ENCODE results near the gene NLGN1.

The NLGN1 gene

DNA sequence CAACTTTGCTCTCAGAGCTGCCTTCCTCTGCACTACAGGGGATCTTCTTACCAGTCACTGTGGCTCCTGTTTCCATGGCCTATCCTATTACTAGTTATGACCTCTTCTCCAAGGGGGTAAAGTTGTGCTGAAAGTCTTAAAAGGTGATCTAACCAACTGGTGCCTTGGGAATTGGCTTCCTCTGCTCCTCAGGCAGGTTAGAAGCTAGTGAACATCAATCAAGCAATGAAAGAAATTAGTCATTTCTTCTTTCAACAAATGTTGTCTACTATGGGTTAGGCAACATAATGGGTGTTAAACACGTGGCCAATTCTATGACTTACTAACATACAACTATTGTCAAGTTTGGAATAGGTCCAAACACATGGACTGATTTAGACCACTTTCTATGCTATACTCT is 890.2 kb downstream of the NLGN1 start:
- Histone ChIP-seq H3K36me3 (ENCODE audit: control insufficient read depth, insufficient read depth, low read length) (no peaks in the 10 kb centered on the region), H3K4me1 (ENCODE audit: control insufficient read depth, insufficient read depth, low read length) (peaks cover 2% of the 10 kb centered on the region; the same call in 1 of the 2 replicates), H3K9ac (ENCODE audit: low read length) (no peak overlapping the region), H3K4me3 (ENCODE audit: low read depth, low read length) (no peak overlapping the region), H3K27ac (ENCODE audit: low read depth, low read length) (no peak overlapping the region), H3K9me3 (ENCODE audit: control insufficient read depth, insufficient read depth, low read depth, low read length) (no peaks in the 10 kb centered on the region), H3K27me3 (ENCODE audit: control insufficient read depth, insufficient read depth, low read length) (no peaks in the 10 kb centered on the region)

DNA sequence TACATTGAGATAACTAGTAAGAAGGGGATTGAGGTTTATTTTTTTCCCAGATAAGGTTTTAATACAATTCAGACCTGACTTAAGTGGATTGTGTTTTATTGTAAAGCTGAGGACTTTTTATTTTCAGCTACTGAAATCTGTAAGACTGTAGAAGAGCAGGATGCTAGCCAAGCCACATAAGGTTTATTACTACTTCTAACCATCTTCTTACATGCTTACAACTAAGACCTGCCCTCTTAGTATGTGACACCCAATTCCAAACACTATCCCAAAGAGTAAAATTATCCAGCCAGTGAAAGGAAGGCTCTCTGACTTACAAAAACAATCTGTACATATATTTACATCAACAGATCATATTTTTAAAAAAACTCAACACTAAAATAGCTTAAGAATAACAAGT is 897.1 kb downstream of the NLGN1 start:
- Histone ChIP-seq H3K9ac (ENCODE audit: low read length) (no peak overlapping the region), H3K27ac (ENCODE audit: low read depth, low read length) (no peak overlapping the region), H3K4me3 (ENCODE audit: low read depth, low read length) (no peak overlapping the region), H3K9me3 (ENCODE audit: control insufficient read depth, insufficient read depth, low read depth, low read length) (no peaks in the 10 kb centered on the region), H3K36me3 (ENCODE audit: control insufficient read depth, insufficient read depth, low read length) (no peaks in the 10 kb centered on the region), H3K4me1 (ENCODE audit: control insufficient read depth, insufficient read depth, low read length) (peaks cover 5% of the 10 kb centered on the region; the same call in 1 of the 2 replicates), H3K27me3 (ENCODE audit: control insufficient read depth, insufficient read depth, low read length) (no peaks in the 10 kb centered on the region)

DNA sequence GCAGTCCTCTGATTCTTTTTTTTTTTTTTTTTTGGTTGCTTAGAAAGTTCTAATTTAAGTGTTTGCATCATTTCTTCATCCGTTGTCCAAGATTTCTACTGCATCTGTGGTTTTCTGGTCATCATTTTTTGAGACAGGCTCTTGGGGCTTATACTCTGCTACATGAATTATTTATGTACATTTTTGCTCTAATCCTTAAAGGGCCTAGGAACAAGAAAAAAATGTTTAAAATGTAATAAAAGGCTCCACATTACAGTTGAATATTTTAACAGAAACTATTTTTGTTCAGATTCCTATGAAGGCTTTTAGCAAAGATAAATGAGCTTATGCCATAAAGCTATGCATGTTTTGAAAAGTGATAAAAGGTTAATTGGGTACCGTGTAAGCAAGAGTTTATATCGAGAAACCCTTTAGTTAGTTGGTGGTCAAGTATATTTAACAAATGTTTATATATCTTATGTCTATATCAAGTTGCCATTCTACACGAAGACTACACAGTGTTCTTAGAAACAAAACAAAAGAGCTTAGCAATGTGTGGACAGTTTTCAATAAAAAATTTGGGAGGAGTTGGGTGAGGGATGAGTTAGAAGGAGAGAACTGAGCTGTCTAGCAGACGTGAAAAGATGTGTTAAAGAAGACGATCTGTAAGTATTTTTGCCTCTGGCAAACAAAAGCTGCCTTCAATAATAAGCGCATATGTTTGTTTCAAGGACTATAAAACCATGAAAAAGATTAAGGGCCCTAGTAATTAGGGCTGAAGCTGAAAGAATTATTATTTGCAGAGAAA is 898.0 kb downstream of the NLGN1 start:
- no peak overlapping the region for H3K4me3 ChIP-seq (ENCODE audit: low read depth, low read length)
- no peak overlapping the region for H3K9ac ChIP-seq (ENCODE audit: low read length)
- H3K27ac ChIP-seq (ENCODE audit: low read depth, low read length), result no peak overlapping the region
- H3K36me3 ChIP-seq (ENCODE audit: control insufficient read depth, insufficient read depth, low read length), result no peaks in the 10 kb centered on the region
- no peaks in the 10 kb centered on the region for H3K9me3 ChIP-seq (ENCODE audit: control insufficient read depth, insufficient read depth, low read depth, low read length)
- peaks cover 5% of the 10 kb centered on the region; the same call in 1 of the 2 replicates for H3K4me1 ChIP-seq (ENCODE audit: control insufficient read depth, insufficient read depth, low read length)
- no peaks in the 10 kb centered on the region for H3K27me3 ChIP-seq (ENCODE audit: control insufficient read depth, insufficient read depth, low read length)

DNA sequence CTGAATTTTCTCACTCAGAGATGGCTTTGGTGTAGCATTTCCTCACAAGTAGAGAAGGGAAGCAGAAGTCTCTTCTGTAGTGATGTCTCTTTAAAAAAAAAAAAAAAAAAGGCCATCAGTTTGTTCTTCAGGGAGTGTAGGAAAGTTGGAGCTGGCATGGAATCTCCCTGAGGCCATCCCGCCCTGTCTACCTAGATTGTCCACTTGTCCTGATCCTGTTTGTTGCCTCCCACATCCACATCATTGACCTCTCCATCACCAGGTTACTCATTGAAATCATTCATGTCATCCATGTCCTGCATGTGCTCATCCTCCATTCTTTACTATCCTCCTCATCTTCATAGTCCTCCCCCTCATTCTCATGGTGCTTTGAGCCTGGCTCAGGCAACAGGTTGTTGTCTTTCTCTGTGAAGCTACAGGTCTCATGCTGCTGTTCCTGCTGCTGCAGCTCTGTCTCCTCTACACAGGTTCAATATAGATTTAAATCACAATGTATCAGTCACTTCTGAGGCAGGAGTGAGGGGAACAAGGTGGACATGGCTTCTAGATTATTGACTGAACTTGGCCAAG is 905.3 kb downstream of the NLGN1 start:
- Histone ChIP-seq H3K27ac (ENCODE audit: low read depth, low read length) (no peak overlapping the region), H3K4me3 (ENCODE audit: low read depth, low read length) (no peak overlapping the region), H3K36me3 (ENCODE audit: control insufficient read depth, insufficient read depth, low read length) (no peaks in the 10 kb centered on the region), H3K27me3 (ENCODE audit: control insufficient read depth, insufficient read depth, low read length) (no peaks in the 10 kb centered on the region), H3K4me1 (ENCODE audit: control insufficient read depth, insufficient read depth, low read length) (peaks cover 5% of the 10 kb centered on the region; the same call in 1 of the 2 replicates), H3K9me3 (ENCODE audit: control insufficient read depth, insufficient read depth, low read depth, low read length) (no peaks in the 10 kb centered on the region), H3K9ac (ENCODE audit: low read length) (no peak overlapping the region)

DNA sequence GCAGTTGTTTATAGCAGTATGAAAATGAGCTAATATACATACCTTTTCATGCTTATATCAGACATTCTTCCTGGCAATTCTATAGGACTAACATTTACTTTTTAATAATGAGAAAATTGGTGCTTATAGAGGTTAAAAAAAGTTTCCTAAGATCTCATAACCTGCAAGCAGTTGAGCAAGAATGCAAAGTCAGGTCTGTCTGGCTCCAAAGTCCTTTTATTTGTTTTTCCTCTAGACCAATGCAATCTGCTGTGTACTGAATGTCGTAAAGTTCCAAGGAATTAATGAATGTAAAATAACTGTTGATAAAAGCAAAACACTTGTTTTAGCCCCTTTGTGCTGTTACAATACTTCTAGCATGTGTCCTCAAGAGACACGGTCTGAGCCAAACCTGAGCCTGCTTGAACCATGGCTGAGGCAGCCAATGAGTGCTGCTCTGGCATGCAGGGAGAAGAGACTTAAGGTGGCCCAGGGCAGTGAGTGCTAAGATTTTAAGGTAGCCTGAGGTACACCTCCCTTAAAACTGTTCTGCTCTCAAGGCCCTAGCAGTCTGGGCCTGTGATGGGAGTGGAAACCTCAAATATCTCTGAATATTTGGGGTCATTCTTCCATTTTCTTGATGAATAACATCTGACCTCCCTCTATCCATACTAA is 906.5 kb downstream of the NLGN1 start:
- no peaks in the 10 kb centered on the region for H3K36me3 ChIP-seq (ENCODE audit: control insufficient read depth, insufficient read depth, low read length)
- H3K9me3 ChIP-seq (ENCODE audit: control insufficient read depth, insufficient read depth, low read depth, low read length), result no peaks in the 10 kb centered on the region
- no peaks in the 10 kb centered on the region for H3K27me3 ChIP-seq (ENCODE audit: control insufficient read depth, insufficient read depth, low read length)
- H3K27ac ChIP-seq (ENCODE audit: low read depth, low read length), result no peak overlapping the region
- no peak overlapping the region for H3K4me3 ChIP-seq (ENCODE audit: low read depth, low read length)
- H3K9ac ChIP-seq (ENCODE audit: low read length), result no peak overlapping the region
- H3K4me1 ChIP-seq (ENCODE audit: control insufficient read depth, insufficient read depth, low read length), result peaks cover 5% of the 10 kb centered on the region; the same call in 1 of the 2 replicates

DNA sequence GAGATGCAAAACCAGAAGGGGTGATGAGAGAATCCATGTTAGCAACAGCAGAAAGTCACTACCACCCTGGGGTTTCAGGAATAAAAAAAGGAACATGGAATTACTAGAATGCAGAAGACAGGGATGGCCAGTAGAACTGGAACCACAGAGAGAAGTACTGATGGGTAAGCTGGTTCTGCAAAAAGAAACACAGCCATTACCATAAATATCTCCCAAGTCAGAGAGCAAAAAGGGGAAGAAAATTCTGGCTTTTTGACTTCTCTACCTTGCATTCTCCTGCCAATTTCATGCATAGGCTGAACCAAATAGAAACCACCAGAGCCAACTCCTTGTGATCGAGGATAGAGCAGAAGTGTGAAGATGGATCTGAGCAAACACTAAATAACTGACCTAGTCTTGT is 911.2 kb downstream of the NLGN1 start:
- H3K27me3 ChIP-seq (ENCODE audit: control insufficient read depth, insufficient read depth, low read length), result no peaks in the 10 kb centered on the region
- H3K4me1 ChIP-seq (ENCODE audit: control insufficient read depth, insufficient read depth, low read length), result no peaks in the 10 kb centered on the region
- no peak overlapping the region for H3K27ac ChIP-seq (ENCODE audit: low read depth, low read length)
- H3K36me3 ChIP-seq (ENCODE audit: control insufficient read depth, insufficient read depth, low read length), result no peaks in the 10 kb centered on the region
- no peak overlapping the region for H3K9ac ChIP-seq (ENCODE audit: low read length)
- H3K9me3 ChIP-seq (ENCODE audit: control insufficient read depth, insufficient read depth, low read depth, low read length), result no peaks in the 10 kb centered on the region
- no peak overlapping the region for H3K4me3 ChIP-seq (ENCODE audit: low read depth, low read length)

DNA sequence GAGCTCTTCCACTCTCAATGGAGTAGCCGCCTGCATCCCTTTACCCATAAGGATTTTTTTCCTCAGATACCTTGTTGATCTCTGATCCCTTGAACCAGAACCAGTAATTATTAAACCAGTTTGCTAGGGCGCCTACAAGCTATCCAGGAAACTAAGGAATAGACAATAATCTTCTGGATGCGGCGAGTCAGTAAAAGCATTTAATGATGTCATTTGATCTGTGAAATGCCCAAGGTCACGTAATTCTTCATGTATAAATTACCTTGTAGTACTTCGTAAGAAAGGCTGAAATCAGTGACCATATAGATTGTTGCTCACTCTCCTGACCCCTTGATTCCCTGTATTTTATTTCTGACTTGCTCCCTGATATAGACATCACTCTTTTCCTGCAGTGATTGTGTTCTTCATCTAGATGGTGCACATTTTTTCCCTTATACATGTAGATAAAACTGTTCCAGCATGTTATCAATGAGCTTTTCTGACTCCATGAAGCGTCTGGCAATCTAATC is 913.0 kb downstream of the NLGN1 start:
- H3K36me3 ChIP-seq (ENCODE audit: control insufficient read depth, insufficient read depth, low read length), result no peaks in the 10 kb centered on the region
- H3K27me3 ChIP-seq (ENCODE audit: control insufficient read depth, insufficient read depth, low read length), result no peaks in the 10 kb centered on the region
- no peaks in the 10 kb centered on the region for H3K9me3 ChIP-seq (ENCODE audit: control insufficient read depth, insufficient read depth, low read depth, low read length)
- H3K9ac ChIP-seq (ENCODE audit: low read length), result no peak overlapping the region
- H3K4me3 ChIP-seq (ENCODE audit: low read depth, low read length), result no peak overlapping the region
- H3K27ac ChIP-seq (ENCODE audit: low read depth, low read length), result no peak overlapping the region
- no peaks in the 10 kb centered on the region for H3K4me1 ChIP-seq (ENCODE audit: control insufficient read depth, insufficient read depth, low read length)

DNA sequence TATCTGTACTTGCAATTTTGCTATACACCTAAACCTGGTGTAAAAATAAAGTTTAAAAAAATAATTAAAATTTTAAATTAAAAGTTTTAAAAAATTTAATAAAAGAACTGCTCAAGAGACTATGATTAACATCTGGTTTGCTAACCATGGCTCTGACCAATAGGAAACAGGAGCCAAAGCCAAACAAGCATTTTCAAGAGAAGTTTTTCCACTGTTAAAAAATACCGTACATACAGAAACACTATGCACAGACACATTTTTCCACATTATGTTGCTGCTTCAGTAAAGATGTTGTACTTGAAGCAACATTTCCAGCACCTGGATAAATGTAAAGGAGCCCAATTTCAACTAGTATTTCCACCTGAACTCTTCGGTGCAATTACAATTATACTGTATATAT is 917.7 kb downstream of the NLGN1 start:
- Histone ChIP-seq H3K27me3 (ENCODE audit: control insufficient read depth, insufficient read depth, low read length) (no peaks in the 10 kb centered on the region), H3K4me3 (ENCODE audit: low read depth, low read length) (no peak overlapping the region), H3K9ac (ENCODE audit: low read length) (no peak overlapping the region), H3K27ac (ENCODE audit: low read depth, low read length) (no peak overlapping the region), H3K36me3 (ENCODE audit: control insufficient read depth, insufficient read depth, low read length) (no peaks in the 10 kb centered on the region), H3K9me3 (ENCODE audit: control insufficient read depth, insufficient read depth, low read depth, low read length) (peaks cover 4% of the 10 kb centered on the region; the same call in 1 of the 2 replicates), H3K4me1 (ENCODE audit: control insufficient read depth, insufficient read depth, low read length) (peaks cover 8% of the 10 kb centered on the region)

DNA sequence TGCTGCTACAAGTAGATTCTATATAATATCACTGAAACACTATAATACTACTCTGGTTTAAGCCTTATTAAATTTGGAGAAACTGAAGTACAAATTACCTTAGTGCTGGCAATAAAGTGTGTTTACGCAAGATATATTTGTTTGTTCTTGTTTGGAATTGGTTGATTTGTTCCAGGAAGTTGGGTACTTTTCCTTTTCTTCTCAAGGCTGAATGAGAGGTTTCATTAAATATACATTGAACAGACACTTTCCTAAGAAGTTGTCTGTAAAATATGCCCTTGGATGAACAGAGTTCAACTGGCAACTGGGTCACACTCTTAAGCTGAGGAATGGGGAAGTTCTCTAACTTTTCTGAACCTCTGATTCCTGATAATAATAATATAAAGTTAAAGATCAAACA is 919.5 kb downstream of the NLGN1 start:
- no peaks in the 10 kb centered on the region for H3K36me3 ChIP-seq (ENCODE audit: control insufficient read depth, insufficient read depth, low read length)
- peaks cover 19% of the 10 kb centered on the region for H3K9me3 ChIP-seq (ENCODE audit: control insufficient read depth, insufficient read depth, low read depth, low read length)
- H3K9ac ChIP-seq (ENCODE audit: low read length), result no peak overlapping the region
- peaks cover 8% of the 10 kb centered on the region for H3K4me1 ChIP-seq (ENCODE audit: control insufficient read depth, insufficient read depth, low read length)
- no peaks in the 10 kb centered on the region for H3K27me3 ChIP-seq (ENCODE audit: control insufficient read depth, insufficient read depth, low read length)
- no peak overlapping the region for H3K4me3 ChIP-seq (ENCODE audit: low read depth, low read length)
- no peak overlapping the region for H3K27ac ChIP-seq (ENCODE audit: low read depth, low read length)

DNA sequence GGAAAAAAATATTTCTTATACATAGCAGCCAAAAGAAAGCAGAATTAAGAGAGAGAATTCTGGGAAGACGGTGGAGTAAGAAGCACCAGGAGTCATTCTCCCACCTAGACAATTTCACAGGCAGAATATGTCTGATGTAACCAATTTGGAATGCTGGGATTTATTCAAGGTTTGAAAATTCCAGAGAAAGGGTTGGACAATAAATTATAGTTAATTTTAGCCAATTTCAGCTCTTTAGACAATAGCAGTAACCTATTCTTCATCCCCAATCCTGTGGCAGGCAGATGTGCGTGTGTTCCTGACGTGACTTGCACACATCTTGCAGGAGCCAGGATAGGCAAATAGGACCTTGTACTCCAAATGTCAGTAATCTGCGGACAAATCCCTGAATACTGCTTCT is 920.6 kb downstream of the NLGN1 start:
- Histone ChIP-seq H3K9me3 (ENCODE audit: control insufficient read depth, insufficient read depth, low read depth, low read length) (peaks cover 21% of the 10 kb centered on the region), H3K36me3 (ENCODE audit: control insufficient read depth, insufficient read depth, low read length) (no peaks in the 10 kb centered on the region), H3K27ac (ENCODE audit: low read depth, low read length) (no peak overlapping the region), H3K27me3 (ENCODE audit: control insufficient read depth, insufficient read depth, low read length) (no peaks in the 10 kb centered on the region), H3K4me3 (ENCODE audit: low read depth, low read length) (no peak overlapping the region), H3K9ac (ENCODE audit: low read length) (no peak overlapping the region), H3K4me1 (ENCODE audit: control insufficient read depth, insufficient read depth, low read length) (peaks cover 8% of the 10 kb centered on the region)

DNA sequence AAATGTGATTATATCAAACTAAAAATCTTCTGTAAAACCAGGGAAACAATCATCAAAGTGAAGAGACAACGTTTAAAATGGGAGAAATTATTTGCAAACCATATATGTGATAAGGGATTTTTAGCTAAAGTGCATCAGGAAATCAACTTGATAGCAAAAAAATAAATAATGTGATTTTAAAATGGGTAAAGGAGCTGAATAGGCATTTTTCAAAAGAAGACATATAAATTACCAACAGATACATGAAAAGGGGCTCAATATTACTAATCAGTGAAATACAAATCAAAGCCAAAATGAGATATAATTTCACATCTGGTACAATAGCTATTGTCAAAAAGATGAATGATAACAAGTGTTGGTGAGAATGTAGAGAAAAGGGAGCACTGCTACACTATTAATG is 924.0 kb downstream of the NLGN1 start:
- H3K9ac ChIP-seq (ENCODE audit: low read length), result no peak overlapping the region
- peaks cover 14% of the 10 kb centered on the region for H3K4me1 ChIP-seq (ENCODE audit: control insufficient read depth, insufficient read depth, low read length)
- H3K9me3 ChIP-seq (ENCODE audit: control insufficient read depth, insufficient read depth, low read depth, low read length), result peaks cover 21% of the 10 kb centered on the region
- no peak overlapping the region for H3K27ac ChIP-seq (ENCODE audit: low read depth, low read length)
- H3K27me3 ChIP-seq (ENCODE audit: control insufficient read depth, insufficient read depth, low read length), result no peaks in the 10 kb centered on the region
- no peaks in the 10 kb centered on the region for H3K36me3 ChIP-seq (ENCODE audit: control insufficient read depth, insufficient read depth, low read length)
- H3K4me3 ChIP-seq (ENCODE audit: low read depth, low read length), result no peak overlapping the region

All from HUES6 (cell line).